IPS-18c (cell line): ENCODE measurements around the gene TMEM175.

ENCODE experiments used
- H3K4me3 ChIP-seq: 2 replicates; pipeline ENCODE4 v1.7.0; 2013; ENCODE audit warnings: low read depth, mild to moderate bottlenecking, low read length, moderate library complexity; ENCODE audit not compliant: insufficient read depth
- H3K9me3 ChIP-seq: one replicate; pipeline ENCODE4 v1.6.1; 2013; ENCODE audit warnings: mild to moderate bottlenecking, low read length, moderate library complexity; ENCODE audit not compliant: control insufficient read depth, insufficient read depth

The TMEM175 gene

GRCh38 chr4:931960-932712 lies at the start of gene TMEM175, which contains the start of gene GAK:
TSS of gene TMEM175 (plus strand) at chr4:932460. CDS start at chr4:947740, 15,280 bp downstream.
TSS of gene GAK (minus strand) at chr4:932316. CDS start at chr4:932187, 129 bp downstream.
- Histone ChIP-seq H3K4me3 (peak within 1 kb of the TSS; percentile 96), H3K9me3 (no peaks in the 10 kb centered on the region)

GRCh38 chr4:882646-883045 lies 49.6 kb upstream of the TMEM175 start:
- Histone ChIP-seq H3K4me3 (no peak overlapping the region), H3K9me3 (no peaks in the 10 kb centered on the region)

- Histone ChIP-seq H3K4me3 (no peak overlapping the region), H3K9me3 (no peaks in the 10 kb centered on the region)
Measured at GRCh38 chr4:883377-884095, 48.7 kb upstream of the TMEM175 start.

- H3K4me3 ChIP-seq: no peak overlapping the region
- H3K9me3 ChIP-seq: peaks cover 2% of the 10 kb centered on the region
Measured at GRCh38 chr4:884259-884658, 48.0 kb upstream of the TMEM175 start.

GRCh38 chr4:884896-885295 lies 47.4 kb upstream of the TMEM175 start:
- H3K9me3 ChIP-seq: peaks cover 2% of the 10 kb centered on the region
- H3K4me3 ChIP-seq: no peak overlapping the region

GRCh38 chr4:885353-885752 lies 46.9 kb upstream of the TMEM175 start:
- H3K9me3 ChIP-seq: peaks cover 2% of the 10 kb centered on the region

GRCh38 chr4:886244-886643 lies 46.0 kb upstream of the TMEM175 start:
- H3K9me3 ChIP-seq: peaks cover 2% of the 10 kb centered on the region
- H3K4me3 ChIP-seq: no peak overlapping the region

More at GRCh38 chr4:885353-885752, 46.9 kb upstream of the TMEM175 start:
- no peak overlapping the region for H3K4me3 ChIP-seq

- H3K9me3 ChIP-seq: peaks cover 2% of the 10 kb centered on the region
Measured at GRCh38 chr4:887034-887763, 45.1 kb upstream of the TMEM175 start.

GRCh38 chr4:888029-888428 lies 44.2 kb upstream of the TMEM175 start:
- Histone ChIP-seq H3K4me3 (no peak overlapping the region), H3K9me3 (peaks cover 2% of the 10 kb centered on the region)

More at GRCh38 chr4:887034-887763, 45.1 kb upstream of the TMEM175 start:
- H3K4me3 ChIP-seq: no peak overlapping the region

GRCh38 chr4:889516-889915 lies 42.7 kb upstream of the TMEM175 start:
- H3K4me3 ChIP-seq: no peak overlapping the region
- H3K9me3 ChIP-seq: peaks cover 2% of the 10 kb centered on the region

- Histone ChIP-seq H3K4me3 (no peak overlapping the region), H3K9me3 (peaks cover 2% of the 10 kb centered on the region)
Measured at GRCh38 chr4:890036-890695, 42.1 kb upstream of the TMEM175 start.

- H3K9me3 ChIP-seq: peaks cover 2% of the 10 kb centered on the region
- H3K4me3 ChIP-seq: no peak overlapping the region
Measured at GRCh38 chr4:891747-892146, 40.5 kb upstream of the TMEM175 start.

GRCh38 chr4:892780-893179 lies 39.5 kb upstream of the TMEM175 start:
- Histone ChIP-seq H3K4me3 (no peak overlapping the region), H3K9me3 (peaks cover 2% of the 10 kb centered on the region)

- Histone ChIP-seq H3K9me3 (peaks cover 2% of the 10 kb centered on the region), H3K4me3 (no peak overlapping the region)
Measured at GRCh38 chr4:893276-893994, 38.8 kb upstream of the TMEM175 start.

GRCh38 chr4:893995-894705 lies 38.1 kb upstream of the TMEM175 start:
- H3K4me3 ChIP-seq: no peak overlapping the region
- H3K9me3 ChIP-seq: no peaks in the 10 kb centered on the region

GRCh38 chr4:895596-895995 lies 36.7 kb upstream of the TMEM175 start:
- no peaks in the 10 kb centered on the region for H3K9me3 ChIP-seq
- no peak overlapping the region for H3K4me3 ChIP-seq
